Erythroblast (primary cell): ENCODE measurements around the gene HEG1.

Experiments
- GATA1 ChIP-seq: IDR thresholded peaks from 2 replicates; pipeline ENCODE4 v1.6.1; 2011; ENCODE audit warnings: low read depth, mild to moderate bottlenecking, control low read depth, low read length, moderate library complexity
- POLR2A ChIP-seq: IDR thresholded peaks from 2 replicates; pipeline ENCODE4 v1.6.1; 2011; ENCODE audit warnings: mild to moderate bottlenecking, low read length

- no peak for TF ChIP-seq POLR2A
- TF ChIP-seq GATA1: no peak
Observed at GRCh38 chr3:124927574-124928045, 128.2 kb downstream of the HEG1 start.
